ENCODE measurements around the gene MRPL45. TPM values are rescaled to one million over a fixed set of nuclear protein-coding genes. Genes with fewer than 3 reads are reported as not detected.
"Not testable (repeated sequence)": the region's sequence is repeated elsewhere in the genome, so short reads cannot be mapped to it uniquely, and the experiment has no call there.

The MRPL45 gene
- total RNA-seq, 1 donor from 2014 or later: 34.3 TPM

DNA sequence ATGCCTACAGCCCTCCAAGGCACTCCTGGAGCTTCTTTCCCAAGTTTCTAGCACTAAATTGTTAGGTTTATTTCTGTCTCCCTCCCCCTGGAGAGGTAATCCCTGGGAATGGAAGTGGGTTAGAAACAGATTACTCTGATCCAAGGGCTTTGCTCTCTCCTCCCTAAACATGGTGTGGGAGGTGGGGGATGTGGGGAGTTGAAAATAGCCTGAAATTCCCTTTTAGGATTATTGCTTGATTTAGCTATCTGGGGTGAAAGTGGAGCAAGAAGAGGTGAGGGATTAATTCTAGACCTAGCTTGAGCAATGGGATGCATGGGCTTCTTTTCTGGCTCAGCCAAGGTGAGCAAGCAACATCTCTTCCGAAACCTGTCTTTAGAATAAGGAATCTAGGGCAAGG, 7.2 kb upstream of the MRPL45 start:
- H3K36me3 Mint-ChIP-seq (ENCODE audit: low read depth, unreplicated experiment); H3K4me3 Mint-ChIP-seq (ENCODE audit: unreplicated experiment); H3K4me1 Mint-ChIP-seq (ENCODE audit: low read depth, unreplicated experiment); H3K9me3 ChIP-seq (ENCODE audit: insufficient read depth, low read depth, low read length); H3K27ac ChIP-seq (ENCODE audit: low read depth, low read length); FAIRE-seq; H3K27me3 ChIP-seq (ENCODE audit: insufficient read depth, low read length); H3K4me1 ChIP-seq (ENCODE audit: insufficient read depth, low read length); H3K36me3 ChIP-seq (ENCODE audit: insufficient read depth, low read length); H3K9me3 Mint-ChIP-seq (ENCODE audit: unreplicated experiment); H3K79me2 ChIP-seq (ENCODE audit: insufficient read depth, low read length); H3K4me2 ChIP-seq (ENCODE audit: low read length); H3K4me3 ChIP-seq (ENCODE audit: insufficient read depth, low read depth, low read length); H3K9ac ChIP-seq (ENCODE audit: low read length); DNase-seq (ENCODE audit: low read depth); H3K27me3 Mint-ChIP-seq (ENCODE audit: low read depth, unreplicated experiment); H2AFZ ChIP-seq (ENCODE audit: low read depth, low read length); H4K20me1 ChIP-seq (ENCODE audit: insufficient read depth, low read length); H3K27ac Mint-ChIP-seq (ENCODE audit: unreplicated experiment): not testable (repeated sequence)

DNA sequence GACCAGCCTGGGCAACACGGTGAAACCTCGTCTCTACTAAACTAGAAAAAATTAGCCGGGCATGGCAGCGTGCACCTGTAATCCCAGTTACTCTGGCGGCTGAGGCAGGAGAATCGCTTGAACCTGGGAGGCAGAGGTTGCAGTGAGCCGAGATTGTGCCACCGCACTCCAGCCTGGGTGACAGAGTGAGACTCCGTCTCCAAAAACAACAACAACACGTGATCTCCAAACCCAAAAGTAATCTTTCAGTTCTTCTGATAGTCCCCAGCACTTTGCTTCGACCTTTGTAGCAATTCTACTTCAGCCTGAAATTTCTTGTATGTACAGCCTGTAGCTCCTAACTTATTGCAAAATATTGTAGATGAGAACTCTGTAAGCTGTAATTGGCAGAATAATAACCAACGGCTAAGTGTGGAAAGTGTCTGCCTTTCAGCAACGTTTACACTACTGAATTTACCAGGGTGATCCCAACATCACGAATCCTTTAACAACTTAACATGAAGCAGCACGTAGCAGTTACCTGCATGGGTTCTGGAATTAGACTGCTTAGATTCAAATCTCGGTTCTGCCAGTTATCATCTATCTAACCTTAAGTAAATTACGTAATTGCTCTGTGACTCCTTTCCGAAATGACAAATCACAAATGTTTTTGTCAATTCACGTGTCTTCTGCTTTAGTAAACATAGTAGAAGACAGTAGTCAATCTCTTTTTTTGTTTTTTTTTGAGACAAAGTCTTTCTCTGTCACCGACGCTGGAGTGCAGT, 1.2 kb upstream of the MRPL45 start:
- not testable (repeated sequence) for H3K36me3 ChIP-seq (ENCODE audit: insufficient read depth, low read length); H3K27me3 Mint-ChIP-seq (ENCODE audit: low read depth, unreplicated experiment); H3K9ac ChIP-seq (ENCODE audit: low read length); H3K27ac ChIP-seq (ENCODE audit: low read depth, low read length); H3K4me2 ChIP-seq (ENCODE audit: low read length); H4K20me1 ChIP-seq (ENCODE audit: insufficient read depth, low read length); H3K4me3 ChIP-seq (ENCODE audit: insufficient read depth, low read depth, low read length); H3K27me3 ChIP-seq (ENCODE audit: insufficient read depth, low read length); H3K4me1 Mint-ChIP-seq (ENCODE audit: low read depth, unreplicated experiment); H3K9me3 Mint-ChIP-seq (ENCODE audit: unreplicated experiment); H3K9me3 ChIP-seq (ENCODE audit: insufficient read depth, low read depth, low read length); H3K27ac Mint-ChIP-seq (ENCODE audit: unreplicated experiment); H3K79me2 ChIP-seq (ENCODE audit: insufficient read depth, low read length); H3K4me1 ChIP-seq (ENCODE audit: insufficient read depth, low read length); H2AFZ ChIP-seq (ENCODE audit: low read depth, low read length); H3K36me3 Mint-ChIP-seq (ENCODE audit: low read depth, unreplicated experiment); FAIRE-seq; DNase-seq (ENCODE audit: low read depth)
- H3K4me3 Mint-ChIP-seq (ENCODE audit: unreplicated experiment): peak overlapping the region; percentile 69

DNA sequence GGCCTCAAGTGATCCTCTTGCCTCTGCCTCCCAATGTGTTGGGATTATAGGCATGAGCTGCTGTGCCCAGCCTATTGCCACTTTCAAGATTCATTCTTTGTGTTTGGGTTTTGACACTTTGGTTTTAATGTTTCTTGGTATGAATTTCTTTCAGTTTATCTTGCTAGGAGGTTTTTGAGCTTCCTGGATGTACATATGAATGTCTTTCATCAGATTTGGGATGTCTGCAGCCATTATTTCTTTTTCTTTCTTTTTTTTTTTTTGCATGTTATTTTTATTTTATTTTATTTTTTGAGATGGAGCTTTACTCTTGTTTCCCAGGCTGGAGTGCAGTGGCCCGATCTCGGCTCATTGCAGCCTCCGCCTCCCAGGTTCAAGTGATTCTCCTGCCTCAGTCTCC, 18.5 kb downstream of the MRPL45 start:
- H3K4me2 ChIP-seq (ENCODE audit: low read length): no peak overlapping the region
- H3K27ac Mint-ChIP-seq (ENCODE audit: unreplicated experiment): no peak overlapping the region
- FAIRE-seq (no peak), DNase-seq (ENCODE audit: low read depth) (no peak)
- H3K4me1 ChIP-seq (ENCODE audit: insufficient read depth, low read length): no peaks in the 10 kb centered on the region
- TF ChIP-seq, protein P1, sequence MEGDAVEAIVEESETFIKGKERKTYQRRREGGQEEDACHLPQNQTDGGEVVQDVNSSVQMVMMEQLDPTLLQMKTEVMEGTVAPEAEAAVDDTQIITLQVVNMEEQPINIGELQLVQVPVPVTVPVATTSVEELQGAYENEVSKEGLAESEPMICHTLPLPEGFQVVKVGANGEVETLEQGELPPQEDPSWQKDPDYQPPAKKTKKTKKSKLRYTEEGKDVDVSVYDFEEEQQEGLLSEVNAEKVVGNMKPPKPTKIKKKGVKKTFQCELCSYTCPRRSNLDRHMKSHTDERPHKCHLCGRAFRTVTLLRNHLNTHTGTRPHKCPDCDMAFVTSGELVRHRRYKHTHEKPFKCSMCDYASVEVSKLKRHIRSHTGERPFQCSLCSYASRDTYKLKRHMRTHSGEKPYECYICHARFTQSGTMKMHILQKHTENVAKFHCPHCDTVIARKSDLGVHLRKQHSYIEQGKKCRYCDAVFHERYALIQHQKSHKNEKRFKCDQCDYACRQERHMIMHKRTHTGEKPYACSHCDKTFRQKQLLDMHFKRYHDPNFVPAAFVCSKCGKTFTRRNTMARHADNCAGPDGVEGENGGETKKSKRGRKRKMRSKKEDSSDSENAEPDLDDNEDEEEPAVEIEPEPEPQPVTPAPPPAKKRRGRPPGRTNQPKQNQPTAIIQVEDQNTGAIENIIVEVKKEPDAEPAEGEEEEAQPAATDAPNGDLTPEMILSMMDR (IDR thresholded peaks at IDR 0.05; ENCODE audit: insufficient read depth, low read depth, low read length): no peak
- TF ChIP-seq EZH2 (IDR thresholded peaks at IDR 0.05; ENCODE audit: insufficient read depth, low read length): no peak
- no peaks in the 10 kb centered on the region for H4K20me1 ChIP-seq (ENCODE audit: insufficient read depth, low read length)
- H3K79me2 ChIP-seq (ENCODE audit: insufficient read depth, low read length): no peaks in the 10 kb centered on the region
- no peaks in the 10 kb centered on the region for H3K27me3 Mint-ChIP-seq (ENCODE audit: low read depth, unreplicated experiment)
- no peak overlapping the region for H3K4me3 ChIP-seq (ENCODE audit: insufficient read depth, low read depth, low read length)
- no peaks in the 10 kb centered on the region for H3K27me3 ChIP-seq (ENCODE audit: insufficient read depth, low read length)
- no peak overlapping the region for H3K27ac ChIP-seq (ENCODE audit: low read depth, low read length)
- no peak overlapping the region for H2AFZ ChIP-seq (ENCODE audit: low read depth, low read length)
- H3K9me3 Mint-ChIP-seq (ENCODE audit: unreplicated experiment): no peaks in the 10 kb centered on the region
- H3K9ac ChIP-seq (ENCODE audit: low read length): no peak overlapping the region
- H3K4me3 Mint-ChIP-seq (ENCODE audit: unreplicated experiment): no peak overlapping the region
- H3K36me3 Mint-ChIP-seq (ENCODE audit: low read depth, unreplicated experiment): peaks cover 6% of the 10 kb centered on the region
- peaks cover 5% of the 10 kb centered on the region for H3K36me3 ChIP-seq (ENCODE audit: insufficient read depth, low read length)
- H3K9me3 ChIP-seq (ENCODE audit: insufficient read depth, low read depth, low read length): no peaks in the 10 kb centered on the region
- no peaks in the 10 kb centered on the region for H3K4me1 Mint-ChIP-seq (ENCODE audit: low read depth, unreplicated experiment)
